Neural crest cell (in vitro differentiated cells): Measurements from ENCODE around the gene ITK. TPM values are rescaled to one million over a fixed set of nuclear protein-coding genes. Genes with fewer than 3 reads are reported as not detected.

Source experiments
- DNase-seq: peaks from one replicate; pipeline ENCODE4 v3.0.0; 2021; ENCODE audit warnings: low read depth, mixed read lengths, low spot score
- H3K27ac Mint-ChIP-seq: one replicate; pipeline ENCODE4 v1.8.0; 2021; ENCODE audit warnings: mild to moderate bottlenecking, mixed read lengths; ENCODE audit not compliant: unreplicated experiment
- H3K27me3 Mint-ChIP-seq: 2 replicates; pipeline ENCODE4 v1.8.0; 2021; ENCODE audit warnings: low read depth, mild to moderate bottlenecking, mixed read lengths
- H3K36me3 Mint-ChIP-seq: 2 replicates; pipeline ENCODE4 v1.8.0; 2021; ENCODE audit warnings: low read depth, mild to moderate bottlenecking, mixed read lengths
- H3K4me1 Mint-ChIP-seq: 2 replicates; pipeline ENCODE4 v1.8.0; 2021; ENCODE audit warnings: mixed read lengths
- H3K4me3 Mint-ChIP-seq: one replicate; pipeline ENCODE4 v1.8.0; 2021; ENCODE audit warnings: mild to moderate bottlenecking, mixed read lengths
- H3K9me3 Mint-ChIP-seq: 2 replicates; pipeline ENCODE4 v1.8.0; 2021; ENCODE audit warnings: mixed read lengths
- total RNA-seq: library from RNA; stranded (reverse); gene quantifications from 2 replicates; pipeline ENCODE4 v1.2.1, GENCODE V29; 2021
- TF ChIP-seq, protein P1 (sequence below): fragments of 200-600 bp; sonication (generic); conservative IDR thresholded peaks from 2 replicates; pipeline ENCODE4 v1.5.0; 2021; ENCODE audit warnings: antibody characterized with exemption, mild to moderate bottlenecking

ITK gene
- total RNA-seq, 1 donor from 2014 or later, result not detected

DNA sequence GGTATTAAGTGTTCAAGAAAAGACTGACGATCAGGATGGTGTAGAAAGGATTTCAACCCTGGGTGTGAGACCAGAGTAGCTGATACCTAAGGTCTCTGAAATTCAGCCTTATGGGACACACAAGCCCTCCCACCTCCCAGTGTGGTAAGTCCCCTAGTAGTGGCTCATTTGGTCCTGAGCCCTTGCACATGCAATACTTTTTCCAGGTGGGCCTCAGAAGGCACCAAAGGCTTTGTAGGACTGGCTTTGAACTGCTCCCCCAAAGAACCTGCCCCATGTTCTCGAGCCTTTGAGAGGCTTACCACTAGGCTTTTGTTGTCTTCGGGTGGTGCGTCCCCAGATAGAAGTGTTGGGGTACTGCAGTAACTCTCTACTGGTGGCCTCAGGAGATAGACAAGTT is 15.4 kb upstream of the ITK start:
- TF ChIP-seq, protein P1, sequence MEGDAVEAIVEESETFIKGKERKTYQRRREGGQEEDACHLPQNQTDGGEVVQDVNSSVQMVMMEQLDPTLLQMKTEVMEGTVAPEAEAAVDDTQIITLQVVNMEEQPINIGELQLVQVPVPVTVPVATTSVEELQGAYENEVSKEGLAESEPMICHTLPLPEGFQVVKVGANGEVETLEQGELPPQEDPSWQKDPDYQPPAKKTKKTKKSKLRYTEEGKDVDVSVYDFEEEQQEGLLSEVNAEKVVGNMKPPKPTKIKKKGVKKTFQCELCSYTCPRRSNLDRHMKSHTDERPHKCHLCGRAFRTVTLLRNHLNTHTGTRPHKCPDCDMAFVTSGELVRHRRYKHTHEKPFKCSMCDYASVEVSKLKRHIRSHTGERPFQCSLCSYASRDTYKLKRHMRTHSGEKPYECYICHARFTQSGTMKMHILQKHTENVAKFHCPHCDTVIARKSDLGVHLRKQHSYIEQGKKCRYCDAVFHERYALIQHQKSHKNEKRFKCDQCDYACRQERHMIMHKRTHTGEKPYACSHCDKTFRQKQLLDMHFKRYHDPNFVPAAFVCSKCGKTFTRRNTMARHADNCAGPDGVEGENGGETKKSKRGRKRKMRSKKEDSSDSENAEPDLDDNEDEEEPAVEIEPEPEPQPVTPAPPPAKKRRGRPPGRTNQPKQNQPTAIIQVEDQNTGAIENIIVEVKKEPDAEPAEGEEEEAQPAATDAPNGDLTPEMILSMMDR, result no peak
- Mint-ChIP-seq H3K27ac (no peak overlapping the region), H3K9me3 (no peaks in the 10 kb centered on the region), H3K4me3 (no peak overlapping the region), H3K4me1 (no peaks in the 10 kb centered on the region), H3K27me3 (peaks cover 8% of the 10 kb centered on the region), H3K36me3 (no peaks in the 10 kb centered on the region)
- DNase-seq, result no peak

DNA sequence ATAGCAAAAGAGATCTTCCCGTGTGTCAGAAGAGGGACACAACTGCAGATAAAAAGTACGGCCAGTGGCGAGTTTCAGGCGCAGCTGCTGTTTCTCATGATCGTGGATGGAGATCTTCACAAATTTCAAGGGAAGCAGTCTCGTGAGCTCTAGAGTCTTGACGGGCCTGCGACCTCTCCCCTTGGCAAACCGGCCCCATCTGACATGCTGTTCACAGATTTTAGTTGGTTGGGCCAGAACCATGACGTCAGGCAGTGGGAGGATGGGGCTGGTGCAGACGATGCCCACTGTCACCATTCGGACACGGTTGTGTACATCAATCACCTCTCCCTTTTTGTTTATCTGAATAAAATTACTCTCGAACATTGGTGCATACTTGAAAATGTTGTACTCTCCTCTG is 15.0 kb upstream of the ITK start:
- Mint-ChIP-seq H3K36me3 (no peaks in the 10 kb centered on the region), H3K4me3 (no peak overlapping the region), H3K27ac (no peak overlapping the region), H3K4me1 (no peaks in the 10 kb centered on the region), H3K27me3 (peaks cover 8% of the 10 kb centered on the region), H3K9me3 (no peaks in the 10 kb centered on the region)
- DNase-seq, result no peak
- TF ChIP-seq, protein P1, result no peak

DNA sequence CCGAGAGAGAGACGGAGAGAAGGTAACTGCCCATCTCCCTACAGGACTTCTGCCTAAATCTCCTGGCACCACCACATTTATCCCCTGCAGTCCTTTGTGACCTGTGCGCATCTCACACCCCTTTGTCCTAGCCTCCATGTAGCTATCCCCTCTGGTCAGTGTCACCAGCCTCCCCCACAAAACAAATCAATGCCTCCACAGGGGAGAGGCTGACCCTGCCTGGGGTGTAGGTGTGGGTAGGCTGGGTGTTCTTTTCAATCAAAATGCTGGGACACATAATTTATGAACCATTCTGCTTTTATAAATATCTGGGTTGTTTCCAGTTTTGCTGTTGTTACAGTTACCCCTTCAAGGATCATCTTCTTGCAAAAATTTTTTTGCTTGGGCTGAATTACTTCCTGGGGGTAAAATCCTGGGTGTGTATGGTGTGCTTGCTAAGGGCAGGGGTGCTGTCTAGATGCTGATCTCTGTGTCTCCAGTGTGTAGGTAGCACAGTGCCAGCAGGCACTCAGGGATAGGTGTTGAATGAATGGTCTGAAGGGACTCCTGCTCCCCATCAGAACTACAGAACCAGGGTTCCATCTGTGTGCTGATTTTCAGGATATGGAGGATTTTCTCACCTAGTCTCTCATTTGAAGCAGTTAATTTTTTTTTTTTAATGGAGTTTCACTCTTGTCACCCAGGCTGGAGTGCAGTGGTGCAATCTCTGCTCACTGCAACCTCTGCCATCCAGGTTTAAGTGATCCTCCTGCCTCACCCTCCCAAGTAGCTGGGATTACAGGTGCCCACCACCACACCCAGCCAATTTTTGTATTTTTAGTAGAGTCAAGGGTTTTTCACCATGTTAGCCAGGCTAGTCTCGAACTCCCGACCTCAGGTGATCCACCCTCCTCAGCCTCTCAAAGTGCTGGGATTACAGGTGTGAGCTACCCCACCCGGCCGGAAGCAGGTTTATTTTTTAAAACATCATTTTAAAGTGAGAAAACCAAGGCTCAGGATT is 14.1 kb upstream of the ITK start, which contains the start of gene GARIN3:
TSS of gene GARIN3 (minus strand) at position 51 of the 1,000 bp plus-strand sequence. CDS start 96 bp downstream, outside the sequence.
- H3K27ac Mint-ChIP-seq, result peak within 1 kb of the TSS; percentile 57
- H3K9me3 Mint-ChIP-seq, result no peaks in the 10 kb centered on the region
- no peak within 1 kb of the TSS for H3K4me3 Mint-ChIP-seq
- peaks cover 8% of the 10 kb centered on the region for H3K27me3 Mint-ChIP-seq
- TF ChIP-seq, protein P1, result no peak
- H3K36me3 Mint-ChIP-seq, result no peaks in the 10 kb centered on the region
- H3K4me1 Mint-ChIP-seq, result no peaks in the 10 kb centered on the region
- DNase-seq, result no peak

DNA sequence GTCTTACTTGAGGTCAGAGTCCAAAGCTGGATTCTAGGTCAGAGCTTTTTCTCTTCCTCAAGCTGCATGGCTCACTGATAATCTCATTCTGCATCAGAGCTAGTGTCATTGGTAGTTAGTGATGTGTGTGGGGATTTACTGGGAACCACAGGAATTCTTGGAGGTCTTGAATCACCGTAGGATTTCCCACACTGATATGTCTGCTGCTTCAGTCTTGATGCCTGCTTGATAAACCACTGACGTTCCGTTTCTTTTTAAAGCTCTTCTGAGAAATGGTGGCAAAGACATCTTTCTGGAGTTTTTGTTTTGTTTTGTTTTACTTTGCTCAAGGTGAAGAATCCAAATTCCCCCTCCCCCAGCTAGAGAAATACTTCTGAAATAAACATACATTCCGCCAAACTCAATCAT is 13.4 kb upstream of the ITK start:
- no peak for DNase-seq
- no peaks in the 10 kb centered on the region for H3K36me3 Mint-ChIP-seq
- peaks cover 8% of the 10 kb centered on the region for H3K27me3 Mint-ChIP-seq
- no peaks in the 10 kb centered on the region for H3K9me3 Mint-ChIP-seq
- TF ChIP-seq, protein P1, result no peak
- no peak overlapping the region for H3K4me3 Mint-ChIP-seq
- no peaks in the 10 kb centered on the region for H3K4me1 Mint-ChIP-seq
- H3K27ac Mint-ChIP-seq, result no peak overlapping the region

DNA sequence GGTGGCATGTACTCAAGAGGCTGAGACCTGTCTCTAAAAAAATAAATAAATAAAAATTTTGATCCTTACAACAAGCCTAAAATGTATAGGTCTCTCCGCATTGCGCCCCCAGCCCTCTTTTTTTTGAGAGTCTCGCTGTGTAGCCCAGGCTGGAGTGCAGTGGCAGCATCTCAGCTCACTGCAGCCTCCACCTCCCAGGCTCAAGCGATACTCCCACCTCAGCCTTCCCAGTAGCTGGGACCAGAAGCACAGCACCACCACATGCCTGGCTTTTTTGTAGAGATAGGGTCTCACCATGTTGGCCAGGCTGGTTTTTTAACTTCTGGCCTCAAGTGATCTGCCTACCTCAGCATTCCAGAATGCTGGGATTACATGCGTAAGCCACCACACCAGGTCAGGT is 12.4 kb upstream of the ITK start:
- peaks cover 8% of the 10 kb centered on the region for H3K27me3 Mint-ChIP-seq
- no peaks in the 10 kb centered on the region for H3K36me3 Mint-ChIP-seq

More for the DNA sequence above, 12.4 kb upstream of the ITK start:
- DNase-seq, result no peak
- Mint-ChIP-seq H3K4me1 (no peaks in the 10 kb centered on the region), H3K9me3 (no peaks in the 10 kb centered on the region), H3K4me3 (no peak overlapping the region), H3K27ac (no peak overlapping the region)
- TF ChIP-seq, protein P1, result no peak
